Stimulated activated CD4-positive, alpha-beta T cell treated with anti-CD3 and anti-CD28 coated beads, Interleukin-1b, Interleukin-23, amount 100 ng/mL, for 4 hours (primary cell): Measurements from ENCODE around the gene RAB40B.
"Not testable (repeated sequence)": the region's sequence is repeated elsewhere in the genome, so short reads cannot be mapped to it uniquely, and the experiment has no call there.

Experiments used
- DNase-seq, 2 donors: peaks; one replicate each; pipeline ENCODE4 v3.0.0-alpha.2; 2020; ENCODE audit warnings: low read depth in 2 of 2

Gene RAB40B

DNA sequence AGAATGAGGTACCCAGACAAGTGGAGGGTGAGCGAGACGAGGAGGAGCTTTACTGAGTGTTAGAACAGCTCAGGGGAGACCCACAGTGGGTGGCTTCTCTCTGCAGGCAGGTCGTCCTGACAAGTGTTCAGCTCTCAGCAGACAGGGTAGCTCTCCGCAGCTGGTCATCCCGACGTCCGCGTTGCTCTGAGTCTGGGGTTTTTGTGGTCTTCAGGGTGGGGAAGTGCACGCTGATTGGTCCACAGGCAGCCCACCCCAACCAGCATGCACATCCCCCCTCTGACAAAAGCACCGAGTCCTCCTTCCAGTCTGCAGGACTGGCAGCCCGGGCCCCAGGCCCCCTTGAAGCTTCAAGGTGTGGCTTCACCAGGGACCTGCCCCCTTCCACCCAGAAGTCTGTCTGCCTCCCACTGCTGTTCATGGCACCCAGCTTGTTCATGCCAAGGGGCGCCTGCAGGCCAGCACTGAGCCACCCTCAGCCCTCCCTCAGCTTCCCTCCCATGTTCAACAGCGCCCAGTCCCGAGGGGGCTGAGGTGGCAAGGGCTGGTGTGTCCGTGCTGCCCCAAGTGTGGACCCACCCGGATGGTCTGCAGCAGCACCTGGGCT, 30.4 kb downstream of the RAB40B start:
- DNase-seq: no peak

- DNase-seq: no peak
Measured at GRCh38 chr17:82667668-82668000, 30.9 kb downstream of the RAB40B start.

DNA sequence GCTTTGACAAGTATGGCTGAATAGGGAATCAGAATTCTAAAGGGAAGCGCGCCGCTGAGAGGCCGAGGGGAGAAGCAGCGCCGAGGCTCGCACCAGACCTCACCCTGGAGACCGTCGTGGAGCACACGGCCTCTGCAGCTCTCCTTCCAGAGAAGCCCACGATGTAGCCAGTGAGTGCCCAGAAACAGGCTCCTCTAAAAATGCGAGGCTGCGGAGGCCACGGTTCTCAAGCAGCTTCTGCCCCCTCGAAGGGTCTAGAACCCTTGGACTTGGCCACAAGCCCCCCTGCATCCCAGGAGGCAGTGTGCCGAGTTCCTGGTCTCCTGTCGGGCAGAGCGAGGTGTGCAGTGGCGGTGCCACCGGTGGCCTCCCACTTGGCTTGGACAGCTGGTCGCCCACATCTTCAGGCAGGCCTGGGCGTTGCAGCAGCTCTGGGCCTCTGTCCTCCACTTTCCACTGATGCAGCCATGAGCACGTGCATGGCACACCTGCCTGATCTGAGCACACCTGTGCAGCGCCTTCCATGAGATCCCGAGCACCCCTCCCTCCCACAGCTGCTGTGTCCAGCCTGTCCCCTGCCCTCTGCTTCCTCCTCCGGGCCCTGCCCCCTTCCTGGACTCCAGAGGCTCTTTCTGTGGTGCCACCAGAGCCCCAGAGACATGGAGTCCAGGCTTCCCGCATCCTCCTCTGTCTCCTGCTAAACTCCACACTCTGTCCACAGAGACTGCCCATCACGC, 31.4 kb downstream of the RAB40B start:
- no peak for DNase-seq

GRCh38 chr17:82665891-82666290, 32.6 kb downstream of the RAB40B start:
- DNase-seq: no peak

GRCh38 chr17:82665217-82665616, 33.3 kb downstream of the RAB40B start:
- no peak for DNase-seq

GRCh38 chr17:82664701-82665182, 33.8 kb downstream of the RAB40B start:
- no peak for DNase-seq

- DNase-seq: no peak
Measured at GRCh38 chr17:82664276-82664575, 34.3 kb downstream of the RAB40B start.

DNA sequence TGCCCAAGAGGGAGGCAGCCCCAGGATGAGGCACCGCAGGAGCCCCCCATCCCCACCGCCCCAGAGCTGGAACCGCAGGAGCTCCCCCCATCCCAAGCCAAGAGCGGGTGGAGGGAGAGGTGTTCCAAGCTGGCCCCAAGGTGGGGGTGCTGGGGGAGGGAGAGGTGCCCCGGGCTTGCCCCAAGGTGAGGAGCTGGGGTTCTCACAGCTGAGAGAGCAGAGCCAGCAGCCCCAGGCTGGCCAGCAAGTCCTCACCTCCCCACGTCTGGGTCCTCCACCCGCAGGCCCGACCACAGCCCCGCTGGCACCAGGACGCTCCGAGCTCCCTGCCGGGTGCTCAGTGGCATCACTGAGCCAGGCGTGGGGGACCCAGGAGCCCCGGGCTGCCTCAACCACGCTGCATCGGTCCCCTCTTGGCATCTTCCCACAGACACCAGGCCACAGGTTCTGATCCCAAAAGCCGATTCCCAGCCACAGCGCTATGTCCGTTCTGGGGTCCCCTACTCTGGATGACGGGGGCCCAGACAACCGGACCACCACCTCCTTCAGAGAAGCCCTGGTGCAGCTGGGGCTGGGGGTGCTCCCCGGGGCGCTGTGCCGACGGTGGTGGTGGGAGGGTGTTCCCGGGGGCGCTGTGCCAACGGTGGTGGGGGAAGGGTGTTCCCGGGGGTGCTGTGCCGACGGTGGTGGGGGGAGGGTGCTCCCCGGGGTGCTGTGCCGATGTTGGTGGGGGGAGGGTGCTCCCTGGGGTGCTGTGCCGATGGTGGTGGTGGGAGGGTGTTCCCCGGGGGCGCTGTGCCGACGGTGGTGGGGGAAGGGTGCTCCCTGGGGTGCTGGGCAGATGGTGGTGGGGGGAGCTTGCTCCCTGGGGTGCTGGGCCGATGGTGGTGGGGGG, 34.9 kb downstream of the RAB40B start:
- DNase-seq: no peak

DNA sequence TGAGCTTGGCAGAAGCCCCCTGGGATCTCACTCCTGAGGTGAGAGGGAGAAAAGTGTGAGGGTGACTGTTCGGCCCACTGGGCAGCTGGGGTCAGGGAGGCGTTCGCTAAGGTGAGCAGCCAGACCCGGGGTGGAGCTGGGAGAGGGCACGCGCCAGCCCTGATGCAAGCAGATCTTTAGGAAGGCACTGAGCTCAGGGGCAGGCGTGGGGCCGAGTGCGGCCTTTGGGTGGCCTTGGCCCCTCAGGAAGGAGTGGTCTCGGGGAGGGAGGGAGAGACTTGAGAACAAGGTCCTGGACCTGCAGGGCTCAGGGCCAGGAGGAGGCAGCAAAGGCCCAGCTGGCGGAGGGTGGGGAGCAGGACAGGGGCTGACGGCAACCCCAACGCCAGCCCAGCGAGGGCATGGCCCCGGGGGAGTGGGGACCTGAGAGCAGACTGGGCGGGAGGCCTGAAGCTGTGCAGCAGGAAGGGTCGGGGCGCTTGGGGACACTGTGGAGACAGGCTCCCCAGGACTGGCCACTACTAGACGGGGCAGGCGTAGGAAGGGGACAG, 35.7 kb downstream of the RAB40B start:
- no peak for DNase-seq

GRCh38 chr17:82661717-82662683, 36.5 kb downstream of the RAB40B start:
- DNase-seq: no peak

DNA sequence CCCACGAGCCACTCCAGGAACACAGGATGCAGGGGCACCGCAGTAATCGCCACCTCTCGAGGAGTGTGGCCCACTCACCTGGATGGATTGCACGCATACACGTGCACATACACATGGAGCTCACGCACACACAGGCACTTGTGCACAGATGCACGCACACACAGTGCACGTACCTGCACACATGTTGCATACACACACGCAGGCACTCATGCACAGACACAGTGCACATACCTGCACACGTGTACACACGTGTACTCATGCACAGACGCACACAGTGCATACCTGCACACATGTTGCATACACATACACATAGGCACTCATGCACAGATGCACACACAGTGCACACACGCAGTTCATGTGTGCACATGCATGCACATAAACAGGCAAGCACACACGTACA, 38.6 kb downstream of the RAB40B start:
- no peak for DNase-seq

DNA sequence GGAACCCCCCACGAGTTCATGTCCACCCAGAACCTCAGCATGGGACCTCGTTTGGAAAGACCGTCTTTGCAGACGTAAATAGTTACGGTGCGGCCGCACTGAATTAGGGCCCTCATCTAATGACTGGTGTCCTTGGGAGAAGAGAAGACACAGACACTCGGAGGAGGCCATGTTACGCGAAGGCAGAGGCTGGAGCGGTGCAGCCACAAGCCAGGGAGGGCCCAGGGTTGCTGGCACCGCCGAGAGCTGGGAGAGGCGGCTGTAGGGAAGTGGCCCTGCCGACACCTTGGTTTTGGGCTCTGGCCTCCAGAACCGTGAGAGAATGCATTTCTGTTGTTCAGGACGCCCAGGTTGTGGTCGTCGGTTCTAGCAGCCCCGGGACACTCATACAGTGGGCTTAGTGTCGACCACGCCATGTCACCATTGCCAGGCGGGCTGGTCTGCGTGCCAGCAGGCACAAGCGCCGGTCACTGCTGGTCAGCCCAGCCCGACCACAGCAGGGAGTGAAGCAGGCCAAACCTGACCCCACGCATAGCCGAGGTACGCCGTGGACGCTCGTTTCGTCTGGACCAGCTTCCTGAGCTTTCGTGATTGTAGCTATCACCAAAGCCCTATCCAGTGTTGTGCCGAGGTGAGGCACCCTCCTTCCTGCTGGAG, 39.6 kb downstream of the RAB40B start:
- no peak for DNase-seq

DNA sequence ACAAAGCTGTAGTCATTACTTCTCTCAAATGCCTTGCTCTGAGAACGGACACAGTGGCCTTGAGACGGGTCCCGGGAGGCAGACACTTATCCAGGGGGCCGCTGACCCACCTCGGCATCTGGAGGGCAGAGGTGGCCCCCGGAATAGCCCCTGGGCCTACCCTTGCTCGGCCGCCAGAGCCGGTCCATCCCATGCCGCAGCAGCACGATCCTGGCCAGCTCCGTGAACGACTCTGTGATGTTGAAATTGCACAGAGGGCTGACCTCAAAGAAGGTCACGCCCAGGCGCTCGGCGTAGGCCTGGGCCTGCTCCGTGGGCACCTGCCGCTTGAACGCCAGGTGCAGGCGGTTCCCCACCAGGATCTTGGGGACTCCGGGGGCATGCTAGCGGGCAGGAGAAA, 40.2 kb downstream of the RAB40B start:
- DNase-seq: no peak

- no peak for DNase-seq
Measured at GRCh38 chr17:82657926-82658325, 40.6 kb downstream of the RAB40B start.

GRCh38 chr17:82656266-82656665, 42.2 kb downstream of the RAB40B start:
- DNase-seq: no peak

- no peak for DNase-seq
Measured at GRCh38 chr17:82655523-82655922, 43.0 kb downstream of the RAB40B start.

- no peak for DNase-seq
Measured at GRCh38 chr17:82655038-82655479, 43.4 kb downstream of the RAB40B start.

- not testable (repeated sequence) for DNase-seq
Measured at GRCh38 chr17:82654611-82655010, 43.9 kb downstream of the RAB40B start.

DNA sequence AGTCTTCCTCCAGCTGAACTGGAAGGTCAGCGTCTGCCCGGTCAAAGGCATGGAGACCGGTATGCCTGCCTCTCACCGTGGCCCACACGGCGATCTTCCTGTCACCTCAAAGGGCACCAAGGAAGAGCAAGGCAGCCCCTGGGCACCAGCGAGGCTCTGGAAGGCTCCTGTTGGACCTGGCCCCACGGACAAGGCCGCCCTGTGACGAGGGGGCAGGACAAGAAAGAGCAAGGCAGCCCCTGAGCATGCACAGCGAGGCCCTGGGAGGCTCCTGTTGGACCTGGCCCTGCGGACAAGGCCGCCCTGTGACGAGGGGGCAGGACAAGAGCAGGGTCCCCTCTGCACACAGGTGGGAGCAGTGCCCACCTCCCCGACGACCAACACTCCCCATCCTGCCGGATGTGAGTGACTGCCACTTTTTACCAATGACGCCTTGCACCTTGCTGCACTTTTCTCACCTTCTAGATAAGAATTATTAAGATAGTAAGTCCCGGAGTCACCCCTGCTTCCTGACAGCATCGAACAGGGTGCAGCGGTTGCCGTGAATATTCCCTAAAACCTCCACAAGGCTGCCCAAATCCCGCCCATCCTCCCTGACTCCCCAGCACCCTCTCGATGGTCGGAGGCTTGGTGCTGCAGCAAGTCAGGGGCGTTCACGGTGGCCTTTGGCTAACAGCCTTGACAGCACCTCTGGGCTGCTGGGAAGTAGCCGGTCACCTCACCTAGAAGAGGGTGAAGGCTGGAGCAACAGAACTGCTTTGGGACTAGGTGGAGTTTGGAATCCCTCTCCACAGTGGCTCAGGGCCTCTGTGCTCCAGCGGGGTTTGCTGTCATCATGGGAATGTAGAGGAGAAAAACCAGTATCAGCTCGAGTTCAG, 44.6 kb downstream of the RAB40B start:
- no peak for DNase-seq

- DNase-seq: no peak
Measured at GRCh38 chr17:82650723-82651122, 47.8 kb downstream of the RAB40B start.
